H1 (cell line): ENCODE data around the gene SCP2. TPM values are rescaled to one million over a fixed set of nuclear protein-coding genes. Genes with fewer than 3 reads are reported as not detected.

Experiments
- CTCF ChIA-PET: fragments of 300-600 bp; sonication (Branson Sonifier 250); formaldehyde crosslinking; loops from one replicate; lab custom pipeline; 2021; ENCODE audit not compliant: partially characterized antibody; lab: Charles Lee
- POLR2A ChIA-PET: fragments of 300-600 bp; sonication (Branson Sonifier 250); formaldehyde crosslinking; loops from one replicate; lab custom pipeline; 2021; ENCODE audit warnings: inconsistent platforms; ENCODE audit not compliant: partially characterized antibody; lab: Charles Lee
- DNase-seq, 2 experiments: peaks; one replicate each; pipeline versions ENCODE4 v3.0.0 to v3.0.0-alpha.2; 2010 to 2022; ENCODE audit warnings: low spot score in 2 of 2, low read depth in 1 of 2, mixed read lengths in 1 of 2
- FAIRE-seq: peaks from 2 replicates; lab custom pipeline; 2011; peaks lifted over from hg19 to GRCh38; lab: Jason Lieb, UNC
- H2AFZ ChIP-seq: 2 replicates; pipeline ENCODE4 v1.8.1; 2012; ENCODE audit warnings: low read length, inconsistent platforms
- H2AK5ac ChIP-seq: 2 replicates; pipeline ENCODE4 v1.6.1; 2013; ENCODE audit warnings: low read depth, low read length
- H2BK120ac ChIP-seq: replicated peaks from 2 replicates; pipeline ENCODE3; 2013; ENCODE audit warnings: low read depth, low read length, inconsistent platforms
- H2BK12ac ChIP-seq: 2 replicates; pipeline ENCODE4 v1.6.1; 2013; ENCODE audit warnings: low read depth, low read length
- H2BK15ac ChIP-seq: 2 replicates; pipeline ENCODE4 v1.6.1; 2013; ENCODE audit warnings: low read length
- H2BK20ac ChIP-seq: 2 replicates; pipeline ENCODE4 v1.6.1; 2013; ENCODE audit warnings: low read length
- H2BK5ac ChIP-seq: 2 replicates; pipeline ENCODE4 v1.6.1; 2013; ENCODE audit warnings: low read depth, low read length
- H3K14ac ChIP-seq: 2 replicates; pipeline ENCODE4 v1.6.1; 2013; ENCODE audit warnings: inconsistent platforms; ENCODE audit not compliant: insufficient read length
- H3K18ac ChIP-seq: 2 replicates; pipeline ENCODE4 v1.6.1; 2013; ENCODE audit warnings: low read length; ENCODE audit errors: extremely low read depth
- H3K23ac ChIP-seq: 2 replicates; pipeline ENCODE4 v1.6.1; 2013; ENCODE audit warnings: inconsistent platforms; ENCODE audit not compliant: insufficient read length
- H3K23me2 ChIP-seq: 2 replicates; pipeline ENCODE4 v1.6.1; 2013; ENCODE audit warnings: low read depth, low read length
- H3K27ac ChIP-seq: 2 replicates; pipeline ENCODE4 v1.6.1; 2011; ENCODE audit warnings: low read depth, low read length, inconsistent platforms
- H3K27me3 ChIP-seq, 4 experiments: replicated peaks in 1 of 4; 1 replicate in 1 of 4; 2 replicates in 3 of 4; pipeline versions ENCODE4 v1.6.1 to v1.8.1; 2011 to 2013; ENCODE audit warnings: low read length in 3 of 4, mild to moderate bottlenecking in 3 of 4, inconsistent platforms in 2 of 4, mixed read lengths in 2 of 4, moderate library complexity in 1 of 4; ENCODE audit not compliant: control insufficient read depth in 3 of 4, insufficient read depth in 3 of 4; ENCODE audit errors: extremely low read depth in 1 of 4
- H3K36me3 ChIP-seq, 4 experiments: 2 replicates each; pipeline versions ENCODE4 v1.6.1 to v1.8.1; 2011 to 2013; ENCODE audit warnings: mild to moderate bottlenecking in 4 of 4, low read length in 3 of 4, moderate library complexity in 2 of 4, control low read depth in 1 of 4, inconsistent platforms in 1 of 4; ENCODE audit not compliant: insufficient read depth in 4 of 4, control insufficient read depth in 2 of 4
- H3K4ac ChIP-seq: replicated peaks from 2 replicates; pipeline ENCODE3; 2013; ENCODE audit warnings: low read length, low read depth, mixed read lengths, inconsistent platforms; ENCODE audit not compliant: insufficient read length
- H3K4me1 ChIP-seq, 4 experiments: replicated peaks in 1 of 4; 1 replicate in 1 of 4; 2 replicates in 3 of 4; pipeline versions ENCODE4 v1.6.1 to v1.8.1; 2011 to 2013; ENCODE audit warnings: low read length in 3 of 4, inconsistent platforms in 2 of 4, mixed read lengths in 1 of 4; ENCODE audit not compliant: insufficient read depth in 4 of 4, control insufficient read depth in 3 of 4
- H3K4me2 ChIP-seq, 2 experiments: 2 replicates each; pipeline versions ENCODE4 v1.6.1 to v1.8.1; 2011 to 2013; ENCODE audit warnings: low read depth in 2 of 2, low read length in 2 of 2, control low read depth in 1 of 2, inconsistent platforms in 1 of 2, mild to moderate bottlenecking in 1 of 2; ENCODE audit not compliant: insufficient read depth in 1 of 2
- H3K4me3 ChIP-seq, 4 experiments: fragments of 200-600, 300-600 bp in 1 of 4; sonication (generic), shearing (Covaris generic), sonication (Bioruptor Twin) in 1 of 4; 2 replicates each; pipeline versions ENCODE4 v1.5.1 to v1.8.1; 2011 to 2016; ENCODE audit warnings: low read length in 4 of 4, low read depth in 3 of 4, control low read depth in 2 of 4, inconsistent platforms in 2 of 4, mild to moderate bottlenecking in 2 of 4, mixed read lengths in 1 of 4, moderate library complexity in 1 of 4; ENCODE audit not compliant: insufficient read depth in 2 of 4; ENCODE audit errors: extremely low read depth in 1 of 4
- H3K56ac ChIP-seq: replicated peaks from 2 replicates; pipeline ENCODE3; 2013; ENCODE audit warnings: low read depth, mild to moderate bottlenecking, mixed read lengths, low read length, inconsistent platforms; ENCODE audit not compliant: insufficient read length
- H3K79me1 ChIP-seq: 2 replicates; pipeline ENCODE4 v1.6.1; 2013; ENCODE audit warnings: low read depth, low read length, control low read depth
- H3K79me2 ChIP-seq, 2 experiments: 2 replicates each; pipeline versions ENCODE4 v1.6.1 to v1.8.1; 2012 to 2013; ENCODE audit warnings: low read length in 2 of 2, mild to moderate bottlenecking in 2 of 2, inconsistent platforms in 1 of 2; ENCODE audit not compliant: insufficient read depth in 2 of 2, control insufficient read depth in 1 of 2
- H3K9ac ChIP-seq, 4 experiments: replicated peaks in 1 of 4; 1 replicate in 1 of 4; 2 replicates in 3 of 4; pipeline versions ENCODE4 v1.6.1 to v1.8.1; 2011 to 2013; ENCODE audit warnings: low read depth in 3 of 4, low read length in 3 of 4, control low read depth in 2 of 4, mild to moderate bottlenecking in 2 of 4, moderate library complexity in 2 of 4, inconsistent platforms in 1 of 4; ENCODE audit errors: extremely low read depth in 1 of 4
- H3K9me3 ChIP-seq, 2 experiments: 2 replicates each; pipeline versions ENCODE4 v1.6.1 to v1.8.1; 2012 to 2013; ENCODE audit warnings: mild to moderate bottlenecking in 2 of 2, moderate library complexity in 2 of 2, control low read depth in 1 of 2, inconsistent platforms in 1 of 2, low read depth in 1 of 2, low read length in 1 of 2, mixed read lengths in 1 of 2; ENCODE audit not compliant: insufficient read depth in 2 of 2
- H4K20me1 ChIP-seq, 2 experiments: replicated peaks in 1 of 2; 2 replicates each; pipeline versions ENCODE3 to v1.8.1; 2011 to 2013; ENCODE audit warnings: inconsistent platforms in 2 of 2, low read length in 2 of 2, mild to moderate bottlenecking in 1 of 2; ENCODE audit not compliant: insufficient read depth in 2 of 2, control insufficient read depth in 1 of 2
- H4K5ac ChIP-seq: 2 replicates; pipeline ENCODE4 v1.6.1; 2013; ENCODE audit warnings: low read length, low read depth, mixed read lengths, inconsistent platforms; ENCODE audit not compliant: insufficient read length
- H4K8ac ChIP-seq: 2 replicates; pipeline ENCODE4 v1.8.0; 2013; ENCODE audit warnings: mild to moderate bottlenecking, moderate library complexity, low read length, inconsistent platforms; ENCODE audit not compliant: insufficient read depth; ENCODE audit errors: extremely low read depth
- H4K91ac ChIP-seq: replicated peaks from 2 replicates; pipeline ENCODE3; 2013; ENCODE audit warnings: low read length, mixed read lengths, inconsistent platforms; ENCODE audit not compliant: insufficient read length
- BACH1 ChIP-seq: IDR thresholded peaks from 2 replicates; pipeline ENCODE4 v1.6.1; 2012; ENCODE audit warnings: low read length, improper control_type of control experiment
- BCL11A ChIP-seq, 2 experiments: IDR thresholded peaks; one replicate each; pipeline ENCODE4 v1.6.1; 2011; ENCODE audit warnings: low read depth in 2 of 2, low read length in 2 of 2, mild to moderate bottlenecking in 2 of 2
- CBX5 ChIP-seq: fragments of 300-800, 300-1000 bp; sonication (generic); IDR thresholded peaks from 2 replicates; pipeline ENCODE4 v1.7.1; 2016; ENCODE audit warnings: antibody characterized with exemption, low read length, low read depth
- CTBP2 ChIP-seq: IDR thresholded peaks from 2 replicates; pipeline ENCODE4 v1.7.0; 2011; ENCODE audit warnings: borderline replicate concordance, mild to moderate bottlenecking, moderate library complexity, mixed read lengths, low read length; ENCODE audit not compliant: insufficient read depth, insufficient read length
- FOSL1 ChIP-seq: IDR thresholded peaks from 2 replicates; pipeline ENCODE4 v1.6.1; 2011; ENCODE audit warnings: mild to moderate bottlenecking, low read depth, low read length, moderate library complexity; ENCODE audit not compliant: insufficient read depth
- GABPA ChIP-seq: IDR thresholded peaks from 2 replicates; pipeline ENCODE4 v1.6.1; 2011; ENCODE audit warnings: mild to moderate bottlenecking, low read length, moderate library complexity, borderline replicate concordance; ENCODE audit not compliant: insufficient read depth
- GTF2F1 ChIP-seq: IDR thresholded peaks from 2 replicates; pipeline ENCODE4 v1.6.1; 2012; ENCODE audit warnings: low read depth, low read length, improper control_type of control experiment, borderline replicate concordance
- JUN ChIP-seq: IDR thresholded peaks from 2 replicates; pipeline ENCODE4 v1.6.1; 2011; ENCODE audit warnings: low read depth, mild to moderate bottlenecking, improper control_type of control experiment, low read length
- POU5F1 ChIP-seq: IDR thresholded peaks from 2 replicates; pipeline ENCODE4 v1.6.1; 2011; ENCODE audit warnings: low read depth, mild to moderate bottlenecking, low read length, moderate library complexity
- RFX5 ChIP-seq: IDR thresholded peaks from 2 replicates; pipeline ENCODE4 v1.6.1; 2011; ENCODE audit warnings: low read depth, low read length, improper control_type of control experiment, borderline replicate concordance
- RNF2 ChIP-seq: fragments of 200-900, 300-1000 bp; sonication (generic); IDR thresholded peaks from 2 replicates; pipeline ENCODE4 v1.7.1; 2016; ENCODE audit warnings: borderline replicate concordance, low read depth, mild to moderate bottlenecking, antibody characterized with exemption, low read length; ENCODE audit not compliant: poor library complexity, severe bottlenecking; ENCODE audit errors: missing control alignments
- RXRA ChIP-seq: IDR thresholded peaks from 2 replicates; pipeline ENCODE4 v1.6.1; 2011; ENCODE audit warnings: low read depth, mild to moderate bottlenecking, low read length, moderate library complexity; ENCODE audit not compliant: insufficient read depth
- TBP ChIP-seq: IDR thresholded peaks from 2 replicates; pipeline ENCODE4 v1.6.1; 2011; ENCODE audit warnings: low read depth, low read length, improper control_type of control experiment
- TCF12 ChIP-seq: IDR thresholded peaks from 2 replicates; pipeline ENCODE4 v1.6.1; 2011; ENCODE audit warnings: low read depth, mild to moderate bottlenecking, low read length
- WGBS, 2 experiments: shearing (Covaris generic) in 1 of 2; methylation state at CpG; one replicate each; pipeline versions ENCODE4 v1.1.6 to v1.1.7; 2013 to 2015; ENCODE audit warnings: low lambda C conversion rate in 2 of 2, mixed read lengths in 2 of 2, inconsistent platforms in 1 of 2, low coverage in 1 of 2, missing lambda C conversion rate in 1 of 2; ENCODE audit not compliant: insufficient replicate concordance in 2 of 2, insufficient coverage in 1 of 2, insufficient read length in 1 of 2; ENCODE audit errors: extremely low coverage in 1 of 2, missing lambda C conversion rate in 1 of 2; 5-methylcytosine and 5-hydroxymethylcytosine counted together
- polyA plus RNA-seq, 7 experiments: library from polyadenylated mRNA; depleted of rRNA in 3 of 7; stranded (reverse) in 5 of 7; unstranded in 2 of 7; fragments of >200 nt in 5 of 7; fragments of 200-250 nt in 2 of 7; gene quantifications; 1 replicate in 5 of 7; 2 replicates in 1 of 7; 4 replicates in 1 of 7; pipeline versions ENCODE4 v1.2.1 to v1.2.3, GENCODE V29; 2011 to 2013; ENCODE audit warnings: missing spikeins in 2 of 7, mixed read lengths in 2 of 7
- total RNA-seq: library from RNA; stranded (reverse); fragmentation: NEBNext Ultra II Directional; extraction: Animal tissue kit (Norgen Biotek cat#: 25700); gene quantifications from 2 replicates; pipeline ENCODE4 v1.2.1, GENCODE V29; 2021

Gene SCP2
- total and polyA plus RNA-seq, 2 of the 8 experiments (the other 6 are each of a cell fraction or from before 2014, with no cell fraction given), result 20.9 to 54.3 TPM

DNA sequence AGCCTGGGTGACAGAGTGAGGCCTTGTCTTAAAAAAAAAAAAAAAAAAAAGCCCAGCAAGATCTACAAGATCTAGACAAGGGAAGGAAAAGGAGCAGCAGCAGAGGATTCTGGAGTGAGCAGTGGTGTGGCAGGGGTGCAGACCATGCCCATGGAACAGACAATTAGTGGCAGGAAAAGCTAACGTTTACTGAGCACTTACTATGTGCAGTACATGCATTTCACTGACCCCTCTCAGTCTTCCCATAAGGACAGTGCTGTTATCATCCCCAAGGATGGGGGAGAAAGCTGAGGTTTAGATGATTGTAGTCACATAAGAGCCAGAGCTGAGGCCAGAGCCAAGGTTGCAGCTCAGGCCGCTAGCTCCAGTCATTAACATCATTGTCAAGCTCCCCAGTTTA, 140.8 kb downstream of the SCP2 start:
- H4K5ac ChIP-seq, result no peak overlapping the region
- no peaks in the 10 kb centered on the region for H3K9me3 ChIP-seq
- no peak overlapping the region for H2BK12ac ChIP-seq
- H3K23ac ChIP-seq, result no peak overlapping the region
- peaks cover 6 to 21% (median 19%) of the 10 kb centered on the region in 4 experiments for H3K27me3 ChIP-seq
- no peaks in the 10 kb centered on the region for H3K36me3 ChIP-seq
- no peak overlapping the region for H2BK120ac ChIP-seq
- no peak overlapping the region for H3K4me2 ChIP-seq
- H2AFZ ChIP-seq, result no peak overlapping the region
- FAIRE-seq (no peak), DNase-seq (no peak)
- no peak overlapping the region for H2AK5ac ChIP-seq
- no peak overlapping the region for H3K4me3 ChIP-seq
- no peak overlapping the region for H2BK15ac ChIP-seq
- H2BK5ac ChIP-seq, result no peak overlapping the region
- no peaks in the 10 kb centered on the region for H4K20me1 ChIP-seq
- no peak overlapping the region for H2BK20ac ChIP-seq
- ChIA-PET POLR2A (interaction anchor here (0.9 to 1.1 kb wide), 2 partner anchors 9 to 53 kb away, joined by 3 read pairs; no protein-coding TSS in a partner anchor), CTCF (interaction anchor here (1.1 to 3.7 kb wide), 5 partner anchors 14 to 163 kb away, joined by 3 to 14 read pairs (median 5); no protein-coding TSS in a partner anchor)
- H3K9ac ChIP-seq, result no peak overlapping the region
- no peaks in the 10 kb centered on the region for H3K79me1 ChIP-seq
- H3K4ac ChIP-seq, result no peak overlapping the region
- no peak overlapping the region for H3K18ac ChIP-seq
- peaks cover 0 to 9% (median 0%) of the 10 kb centered on the region in 4 experiments; a peak in 4 of 7 replicates for H3K4me1 ChIP-seq
- no peak overlapping the region for H4K8ac ChIP-seq
- H4K91ac ChIP-seq, result no peak overlapping the region
- H3K56ac ChIP-seq, result no peak overlapping the region
- H3K14ac ChIP-seq, result no peak overlapping the region
- WGBS, 2 experiments, result 80% methylated on average over 2 of the region's 2 CpGs; no CpG with 5 or more reads in 1 of the 2 experiments
- H3K27ac ChIP-seq, result no peak overlapping the region
- H3K79me2 ChIP-seq, result no peaks in the 10 kb centered on the region
- H3K23me2 ChIP-seq, result peaks cover 3% of the 10 kb centered on the region; the same call in 1 of the 2 replicates
- TF ChIP-seq GABPA (no peak), TCF12 (no peak), CBX5 (no peak), BACH1 (no peak), RNF2 (no peak), RFX5 (no peak), JUN (no peak), TBP (no peak), RXRA (no peak), CTBP2 (no peak), POU5F1 (no peak), GTF2F1 (no peak), BCL11A (IDR thresholded peaks at IDR 0.05; ENCODE audit: low read depth in 2 of 2, low read length in 2 of 2) (no peak), FOSL1 (no peak)
